Measurements from ENCODE around the gene ITCH. TPM values are rescaled to one million over a fixed set of nuclear protein-coding genes. Genes with fewer than 3 reads are reported as not detected.

The ITCH gene
- 58.2 to 96.9 TPM (median 84.8 TPM) in 3 replicates for total RNA-seq
- long read RNA-seq, full-length matches to known transcripts, result 22 of 36 reads
- long read RNA-seq, partial matches to known transcripts, result 2 of 36 reads
- long read RNA-seq, other reads (novel, unspliced or antisense), result 12 of 36 reads

DNA sequence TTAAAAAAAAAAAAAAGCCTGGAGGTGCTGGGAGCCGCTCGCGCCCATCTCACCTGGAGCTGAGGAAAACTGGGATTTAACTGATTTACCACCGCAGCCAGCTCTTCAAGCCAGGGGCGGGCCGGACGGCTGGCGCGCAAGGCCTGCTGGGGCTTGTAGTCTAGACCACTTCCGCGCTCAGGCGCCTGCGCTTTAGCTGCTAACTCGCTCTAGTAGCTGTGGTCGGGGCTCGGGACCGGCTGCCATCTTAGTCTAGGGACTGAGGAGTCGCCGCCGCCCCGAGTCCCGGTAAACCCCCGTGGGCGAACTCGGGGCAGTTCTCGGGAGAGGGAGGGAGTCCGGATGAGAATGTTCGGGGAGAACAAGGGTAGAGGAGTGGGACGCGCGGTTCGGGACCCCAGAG lies at the start of gene ITCH:
ITCH (plus strand) TSS at position 212 of the 403 bp plus-strand sequence. CDS start 30,539 bp downstream, outside the sequence.
- H3K4me1 Mint-ChIP-seq (ENCODE audit: low read depth), result peaks cover 45% of the 10 kb centered on the region
- H3K36me3 Mint-ChIP-seq (ENCODE audit: low read depth), result peaks cover 15% of the 10 kb centered on the region
- no peaks in the 10 kb centered on the region for H3K9me3 Mint-ChIP-seq (ENCODE audit: low read depth)
- TF ChIP-seq, protein P1, sequence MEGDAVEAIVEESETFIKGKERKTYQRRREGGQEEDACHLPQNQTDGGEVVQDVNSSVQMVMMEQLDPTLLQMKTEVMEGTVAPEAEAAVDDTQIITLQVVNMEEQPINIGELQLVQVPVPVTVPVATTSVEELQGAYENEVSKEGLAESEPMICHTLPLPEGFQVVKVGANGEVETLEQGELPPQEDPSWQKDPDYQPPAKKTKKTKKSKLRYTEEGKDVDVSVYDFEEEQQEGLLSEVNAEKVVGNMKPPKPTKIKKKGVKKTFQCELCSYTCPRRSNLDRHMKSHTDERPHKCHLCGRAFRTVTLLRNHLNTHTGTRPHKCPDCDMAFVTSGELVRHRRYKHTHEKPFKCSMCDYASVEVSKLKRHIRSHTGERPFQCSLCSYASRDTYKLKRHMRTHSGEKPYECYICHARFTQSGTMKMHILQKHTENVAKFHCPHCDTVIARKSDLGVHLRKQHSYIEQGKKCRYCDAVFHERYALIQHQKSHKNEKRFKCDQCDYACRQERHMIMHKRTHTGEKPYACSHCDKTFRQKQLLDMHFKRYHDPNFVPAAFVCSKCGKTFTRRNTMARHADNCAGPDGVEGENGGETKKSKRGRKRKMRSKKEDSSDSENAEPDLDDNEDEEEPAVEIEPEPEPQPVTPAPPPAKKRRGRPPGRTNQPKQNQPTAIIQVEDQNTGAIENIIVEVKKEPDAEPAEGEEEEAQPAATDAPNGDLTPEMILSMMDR (IDR thresholded peaks at IDR 0.05), result no peak
- DNase-seq (ENCODE audit: low spot score), result peak; percentile 99
- peak within 1 kb of the TSS; percentile 97 for H3K4me3 Mint-ChIP-seq (ENCODE audit: unreplicated experiment)
- no peaks in the 10 kb centered on the region for H3K27me3 Mint-ChIP-seq (ENCODE audit: low read depth)
- peak within 1 kb of the TSS; percentile 99 for H3K27ac Mint-ChIP-seq (ENCODE audit: unreplicated experiment)

DNA sequence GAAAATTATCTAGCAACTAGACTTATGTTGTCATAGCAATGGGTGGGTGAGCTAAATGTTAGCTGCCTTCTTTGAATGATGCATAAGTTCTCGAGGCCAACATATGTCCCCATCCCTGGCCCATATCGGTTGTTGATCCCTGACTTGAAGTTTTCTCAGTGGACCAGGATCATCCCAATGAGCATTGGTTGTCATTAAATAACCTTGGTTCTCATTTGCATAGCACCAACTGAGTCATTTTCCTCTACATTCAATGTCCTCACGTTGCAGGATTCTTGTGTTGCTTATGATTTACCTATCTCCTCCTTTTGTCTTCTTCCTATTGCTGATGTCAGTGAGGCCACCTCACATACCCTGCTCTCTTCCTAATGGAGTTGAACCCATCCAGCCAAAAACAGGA lies 47.8 kb upstream of the ITCH start:
- Mint-ChIP-seq H3K9me3 (ENCODE audit: low read depth) (no peaks in the 10 kb centered on the region), H3K27me3 (ENCODE audit: low read depth) (peaks cover 8% of the 10 kb centered on the region), H3K27ac (ENCODE audit: unreplicated experiment) (no peak overlapping the region), H3K36me3 (ENCODE audit: low read depth) (no peaks in the 10 kb centered on the region), H3K4me3 (ENCODE audit: unreplicated experiment) (no peak overlapping the region), H3K4me1 (ENCODE audit: low read depth) (peaks cover 23% of the 10 kb centered on the region)
- no peak for DNase-seq (ENCODE audit: low spot score)
- TF ChIP-seq, protein P1 (IDR thresholded peaks at IDR 0.05), result no peak

DNA sequence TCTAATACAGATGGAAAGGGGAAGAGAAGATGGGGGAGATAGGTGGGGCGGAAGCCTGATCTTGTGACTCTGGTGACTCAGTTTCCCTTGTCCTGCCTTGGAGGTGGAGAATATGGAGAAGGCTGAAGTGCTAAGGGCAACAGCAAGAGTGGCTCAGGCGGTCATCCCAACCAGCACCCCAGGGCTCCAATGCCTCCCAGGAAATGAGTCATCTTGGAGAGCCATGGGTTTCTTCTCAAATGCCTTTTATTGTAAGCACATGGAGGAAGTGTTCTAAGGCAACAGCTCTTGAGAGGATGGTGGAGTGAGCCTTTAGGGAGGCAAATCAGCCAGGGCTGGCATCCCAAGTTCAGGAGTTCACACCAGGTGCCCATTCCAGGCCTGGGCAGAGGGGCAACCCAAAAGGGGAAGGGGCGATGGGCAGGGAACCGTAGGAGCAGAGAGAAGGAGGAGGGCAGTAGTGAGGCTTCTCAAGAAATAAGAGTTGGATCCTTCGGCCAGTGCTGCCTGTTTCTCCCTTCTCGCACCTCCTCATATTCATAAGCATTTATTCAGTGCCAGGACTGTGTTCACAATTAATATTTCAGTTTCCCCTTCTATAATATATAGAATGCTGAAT lies 46.8 kb upstream of the ITCH start:
- no peaks in the 10 kb centered on the region for H3K36me3 Mint-ChIP-seq (ENCODE audit: low read depth)
- no peak overlapping the region for H3K27ac Mint-ChIP-seq (ENCODE audit: unreplicated experiment)
- DNase-seq (ENCODE audit: low spot score), result no peak
- H3K27me3 Mint-ChIP-seq (ENCODE audit: low read depth), result peaks cover 14% of the 10 kb centered on the region
- H3K9me3 Mint-ChIP-seq (ENCODE audit: low read depth), result no peaks in the 10 kb centered on the region
- H3K4me1 Mint-ChIP-seq (ENCODE audit: low read depth), result peaks cover 20% of the 10 kb centered on the region
- TF ChIP-seq, protein P1 (IDR thresholded peaks at IDR 0.05), result no peak
- no peak overlapping the region for H3K4me3 Mint-ChIP-seq (ENCODE audit: unreplicated experiment)

DNA sequence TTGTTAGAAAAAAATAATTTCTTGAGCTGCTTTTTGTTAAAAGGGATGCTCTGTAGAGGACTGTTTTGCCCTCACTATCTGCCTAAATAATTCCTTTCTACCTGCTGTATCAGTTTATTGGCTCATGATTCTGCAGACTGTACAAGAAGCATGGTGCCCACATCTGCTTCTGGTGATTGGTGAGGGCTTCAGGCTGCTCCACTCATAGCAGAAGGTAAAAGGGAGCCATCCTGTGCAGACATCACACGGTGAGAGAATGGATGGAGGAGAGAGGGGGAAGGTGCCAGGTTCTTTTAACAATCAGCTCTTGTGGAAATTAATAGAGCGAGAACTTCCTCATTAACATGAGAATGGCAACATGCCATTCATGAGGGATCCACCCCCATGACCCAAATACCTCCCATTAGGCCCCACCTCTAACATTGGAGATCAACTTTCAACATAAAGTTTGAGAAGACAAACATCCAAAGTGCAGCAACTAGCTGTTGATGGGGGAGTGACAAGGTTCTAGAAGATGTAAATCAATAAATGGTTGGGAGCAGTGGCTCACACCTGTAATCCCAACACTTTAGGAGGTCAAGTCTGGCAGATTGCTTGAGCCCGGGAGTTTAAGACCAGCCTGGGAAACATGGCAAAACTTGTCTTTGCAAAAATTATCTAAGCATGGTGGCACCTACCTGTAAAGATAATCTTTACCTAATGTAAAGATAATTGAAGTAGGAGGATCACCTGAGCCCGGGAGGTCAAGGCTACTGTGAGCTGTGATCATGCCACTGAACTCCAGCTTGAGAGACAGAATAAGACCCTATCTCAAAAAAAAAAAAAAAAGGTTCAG lies 44.2 kb upstream of the ITCH start:
- Mint-ChIP-seq H3K4me1 (ENCODE audit: low read depth) (peaks cover 4% of the 10 kb centered on the region), H3K27me3 (ENCODE audit: low read depth) (peaks cover 12% of the 10 kb centered on the region), H3K27ac (ENCODE audit: unreplicated experiment) (no peak overlapping the region), H3K36me3 (ENCODE audit: low read depth) (no peaks in the 10 kb centered on the region), H3K4me3 (ENCODE audit: unreplicated experiment) (no peak overlapping the region), H3K9me3 (ENCODE audit: low read depth) (no peaks in the 10 kb centered on the region)
- TF ChIP-seq, protein P1 (IDR thresholded peaks at IDR 0.05), result no peak
- DNase-seq (ENCODE audit: low spot score), result no peak

DNA sequence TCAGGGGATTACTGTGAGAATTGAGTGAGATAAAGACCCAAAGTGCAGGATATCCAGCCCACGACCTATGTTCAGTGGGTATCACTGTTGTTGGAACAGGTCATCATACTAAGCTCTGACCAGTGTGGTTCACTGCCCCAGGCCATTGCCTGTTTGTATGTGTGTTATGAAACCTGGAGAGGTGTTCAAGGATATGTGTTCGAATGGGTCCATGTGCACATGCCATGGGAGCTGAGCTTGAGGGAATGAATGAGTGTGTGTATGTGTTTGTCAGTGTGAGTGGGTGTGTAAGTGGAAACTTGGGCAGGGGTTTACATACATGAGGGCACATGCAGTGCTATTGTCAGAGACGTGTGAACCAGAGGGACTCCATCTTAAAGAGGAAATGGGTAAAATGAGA lies 42.2 kb upstream of the ITCH start:
- H3K27ac Mint-ChIP-seq (ENCODE audit: unreplicated experiment), result no peak overlapping the region

More for the DNA sequence above, 42.2 kb upstream of the ITCH start:
- TF ChIP-seq, protein P1 (IDR thresholded peaks at IDR 0.05), result no peak
- Mint-ChIP-seq H3K36me3 (ENCODE audit: low read depth) (no peaks in the 10 kb centered on the region), H3K9me3 (ENCODE audit: low read depth) (no peaks in the 10 kb centered on the region), H3K4me1 (ENCODE audit: low read depth) (no peaks in the 10 kb centered on the region), H3K27me3 (ENCODE audit: low read depth) (peaks cover 12% of the 10 kb centered on the region), H3K4me3 (ENCODE audit: unreplicated experiment) (no peak overlapping the region)
- DNase-seq (ENCODE audit: low spot score), result no peak

Measured in chondrocyte (in vitro differentiated cells).